ENCODE measurements around the gene GINS3. TPM values are rescaled to one million over a fixed set of nuclear protein-coding genes. Genes with fewer than 3 reads are reported as not detected.

Gene GINS3
- total RNA-seq, 1 donor from 2014 or later = 2.8 TPM

- Histone ChIP-seq H3K27me3 (no peaks in the 10 kb centered on the region), H3K36me3 (no peaks in the 10 kb centered on the region), H3K4me1 (no peaks in the 10 kb centered on the region), H3K4me3 (no peak overlapping the region), H3K9me3 (no peaks in the 10 kb centered on the region), H3K27ac (no peak overlapping the region)
- no peak for DNase-seq
- no peak for TF ChIP-seq CTCF (IDR thresholded peaks at IDR 0.05)
- intact Hi-C loops (cut with DNase I) = no loop called here
- ATAC-seq = no peak
Measured at GRCh38 chr16:58366247-58367031, 25.8 kb upstream of the GINS3 start.

- Histone ChIP-seq H3K9me3 (no peaks in the 10 kb centered on the region), H3K27ac (no peak overlapping the region), H3K36me3 (no peaks in the 10 kb centered on the region), H3K4me1 (no peaks in the 10 kb centered on the region), H3K27me3 (no peaks in the 10 kb centered on the region), H3K4me3 (no peak overlapping the region)
- DNase-seq (no peak), ATAC-seq (no peak)
- intact Hi-C loops (cut with DNase I) = no loop called here
- TF ChIP-seq CTCF (IDR thresholded peaks at IDR 0.05) = no peak
Measured at GRCh38 chr16:58367252-58367651, 25.0 kb upstream of the GINS3 start.

GRCh38 chr16:58371841-58372240, 20.4 kb upstream of the GINS3 start:
- no peak for TF ChIP-seq CTCF (IDR thresholded peaks at IDR 0.05)
- ATAC-seq (no peak), DNase-seq (no peak)
- Histone ChIP-seq H3K4me1 (no peaks in the 10 kb centered on the region), H3K4me3 (no peak overlapping the region), H3K27me3 (no peaks in the 10 kb centered on the region), H3K9me3 (no peaks in the 10 kb centered on the region), H3K27ac (no peak overlapping the region), H3K36me3 (no peaks in the 10 kb centered on the region)
- intact Hi-C loops (cut with DNase I) = no loop called here

GRCh38 chr16:58375386-58375785, 16.9 kb upstream of the GINS3 start:
- TF ChIP-seq CTCF (IDR thresholded peaks at IDR 0.05) = no peak
- DNase-seq = no peak
- H3K9me3 ChIP-seq = no peaks in the 10 kb centered on the region
- H3K27ac ChIP-seq = no peak overlapping the region
- no peaks in the 10 kb centered on the region for H3K36me3 ChIP-seq
- intact Hi-C loops (cut with DNase I) = no loop called here
- H3K4me3 ChIP-seq = no peak overlapping the region
- H3K4me1 ChIP-seq = no peaks in the 10 kb centered on the region
- no peak for ATAC-seq
- H3K27me3 ChIP-seq = no peaks in the 10 kb centered on the region

GRCh38 chr16:58377932-58378331, 14.3 kb upstream of the GINS3 start:
- intact Hi-C loops (cut with DNase I) = no loop called here
- no peak for TF ChIP-seq CTCF (IDR thresholded peaks at IDR 0.05)
- Histone ChIP-seq H3K27me3 (no peaks in the 10 kb centered on the region), H3K4me3 (no peak overlapping the region), H3K4me1 (no peaks in the 10 kb centered on the region), H3K36me3 (no peaks in the 10 kb centered on the region), H3K9me3 (no peaks in the 10 kb centered on the region), H3K27ac (no peak overlapping the region)
- ATAC-seq = no peak
- no peak for DNase-seq
